SK-N-SH treated with all-trans-retinoic acid at 6 μM for 48 hours (cell line): Measurements from ENCODE around the gene PAM16.

ENCODE experiments used
- ATAC-seq: fragments of 200-7000 bp; cut with Tn5 transposase; 3 replicates; pipeline ENCODE4 v1.9.1; 2020; ENCODE audit warnings: mild to moderate bottlenecking, moderate library complexity
- ARNTL ChIP-seq: fragments of 450-650 bp; formaldehyde crosslinking; IDR thresholded peaks from 2 replicates; pipeline ENCODE4 v1.5.0; 2020; ENCODE audit warnings: low read depth, mild to moderate bottlenecking, moderate library complexity, borderline replicate concordance
- BACH2 ChIP-seq: fragments of 250-450 bp; sonication (Bioruptor Pico); IDR thresholded peaks from 2 replicates; pipeline ENCODE4 v1.9.0; 2021; ENCODE audit warnings: mild to moderate bottlenecking, borderline replicate concordance
- CSDC2 ChIP-seq: fragments of 250-450 bp; sonication (Bioruptor Pico); IDR thresholded peaks from 2 replicates; pipeline ENCODE4 v1.5.0; 2020; ENCODE audit warnings: mild to moderate bottlenecking, moderate library complexity
- GLIS3 ChIP-seq: fragments of 250-450 bp; sonication (Bioruptor Pico); IDR thresholded peaks from 2 replicates; pipeline ENCODE4 v1.5.0; 2020; ENCODE audit warnings: mild to moderate bottlenecking, moderate library complexity
- ISL1 ChIP-seq: fragments of 250-450 bp; sonication (Bioruptor Pico); IDR thresholded peaks from 2 replicates; pipeline ENCODE4 v2.1.2; 2022; ENCODE audit warnings: mild to moderate bottlenecking, moderate library complexity
- OSR1 ChIP-seq: fragments of 250-450 bp; sonication (Bioruptor Pico); IDR thresholded peaks from 2 replicates; pipeline ENCODE4 v1.8.0; 2022; ENCODE audit warnings: moderate library complexity, mild to moderate bottlenecking, inconsistent platforms
- PPARA ChIP-seq: fragments of 250-450 bp; sonication (Bioruptor Pico); IDR thresholded peaks from 2 replicates; pipeline ENCODE4 v1.5.0; 2020; ENCODE audit warnings: mild to moderate bottlenecking, borderline replicate concordance
- RARB ChIP-seq: fragments of 250-450 bp; sonication (Bioruptor Pico); IDR thresholded peaks from 2 replicates; pipeline ENCODE4 v1.8.0; 2021; ENCODE audit warnings: mild to moderate bottlenecking, moderate library complexity
- SNAI2 ChIP-seq: fragments of 250-450 bp; sonication (Bioruptor Pico); IDR thresholded peaks from 2 replicates; pipeline ENCODE4 v1.5.0; 2020; ENCODE audit warnings: mild to moderate bottlenecking, moderate library complexity
- TCF4 ChIP-seq: fragments of 250-450 bp; sonication (Bioruptor Pico); IDR thresholded peaks from 2 replicates; pipeline ENCODE4 v1.8.0; 2021; ENCODE audit warnings: mild to moderate bottlenecking, moderate library complexity, borderline replicate concordance
- TOX ChIP-seq: fragments of 250-450 bp; sonication (Bioruptor Pico); IDR thresholded peaks from 2 replicates; pipeline ENCODE4 v1.8.0; 2021; ENCODE audit warnings: mild to moderate bottlenecking, moderate library complexity, borderline replicate concordance
- ZC3H10 ChIP-seq: fragments of 250-450 bp; sonication (Bioruptor Pico); IDR thresholded peaks from 2 replicates; pipeline ENCODE4 v1.5.1; 2021; ENCODE audit warnings: mild to moderate bottlenecking, moderate library complexity
- ZFP3 ChIP-seq: fragments of 250-450 bp; sonication (Bioruptor Pico); IDR thresholded peaks from 2 replicates; pipeline ENCODE4 v1.5.0; 2020; ENCODE audit warnings: mild to moderate bottlenecking, moderate library complexity
- ZFP30 ChIP-seq: fragments of 450-650 bp; formaldehyde crosslinking; IDR thresholded peaks from 2 replicates; pipeline ENCODE4 v1.5.0; 2022; ENCODE audit warnings: mild to moderate bottlenecking, moderate library complexity
- ZNF565 ChIP-seq: fragments of 450-650 bp; formaldehyde crosslinking; conservative IDR thresholded peaks from 2 replicates; pipeline ENCODE4 v1.5.0; 2020; ENCODE audit warnings: low read depth, mild to moderate bottlenecking, moderate library complexity
- ZNF70 ChIP-seq: fragments of 450-650 bp; formaldehyde crosslinking; IDR thresholded peaks from 2 replicates; pipeline ENCODE4 v1.5.0; 2020; ENCODE audit warnings: mild to moderate bottlenecking, moderate library complexity
- TF ChIP-seq, protein P1 (sequence below): fragments of 250-450 bp; sonication (Bioruptor Pico); IDR thresholded peaks from 2 replicates; pipeline ENCODE4 v1.8.0; 2021; ENCODE audit warnings: low read depth, mild to moderate bottlenecking, moderate library complexity, borderline replicate concordance
- TF ChIP-seq, protein P2 (sequence below): fragments of 250-450 bp; sonication (Bioruptor Pico); IDR thresholded peaks from 2 replicates; pipeline ENCODE4 v1.8.0; 2020; ENCODE audit warnings: mild to moderate bottlenecking, moderate library complexity, borderline replicate concordance
- TF ChIP-seq, protein P3 (sequence below): fragments of 250-450 bp; sonication (Bioruptor Pico); IDR thresholded peaks from 2 replicates; pipeline ENCODE4 v1.5.0; 2020; ENCODE audit warnings: mild to moderate bottlenecking, moderate library complexity
- TF ChIP-seq, protein P4 (sequence below): fragments of 250-450 bp; sonication (Bioruptor Pico); IDR thresholded peaks from 2 replicates; pipeline ENCODE4 v1.5.1; 2021; ENCODE audit warnings: mild to moderate bottlenecking, moderate library complexity

PAM16 gene

DNA sequence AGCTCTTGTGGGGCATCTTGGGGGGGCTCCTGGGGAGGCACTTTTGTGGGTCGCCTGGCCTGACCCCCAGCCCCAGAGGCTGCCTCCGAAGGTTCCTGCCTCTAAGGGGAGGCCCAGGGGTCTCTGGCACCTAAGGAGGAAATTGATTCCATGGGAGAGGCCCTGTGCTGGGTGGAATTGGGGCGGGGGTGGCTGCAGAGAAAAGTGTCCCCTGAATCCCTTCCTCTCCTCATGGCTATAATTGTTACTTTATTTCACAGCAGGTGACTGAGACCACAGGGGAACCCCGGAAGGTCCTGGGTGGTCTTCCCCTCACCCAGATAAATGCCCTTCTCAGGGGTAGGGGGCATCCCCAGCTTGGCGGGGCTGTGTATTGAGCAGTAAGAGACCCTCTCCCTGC is 32.2 kb downstream of the PAM16 start:
- ATAC-seq, result no peak

DNA sequence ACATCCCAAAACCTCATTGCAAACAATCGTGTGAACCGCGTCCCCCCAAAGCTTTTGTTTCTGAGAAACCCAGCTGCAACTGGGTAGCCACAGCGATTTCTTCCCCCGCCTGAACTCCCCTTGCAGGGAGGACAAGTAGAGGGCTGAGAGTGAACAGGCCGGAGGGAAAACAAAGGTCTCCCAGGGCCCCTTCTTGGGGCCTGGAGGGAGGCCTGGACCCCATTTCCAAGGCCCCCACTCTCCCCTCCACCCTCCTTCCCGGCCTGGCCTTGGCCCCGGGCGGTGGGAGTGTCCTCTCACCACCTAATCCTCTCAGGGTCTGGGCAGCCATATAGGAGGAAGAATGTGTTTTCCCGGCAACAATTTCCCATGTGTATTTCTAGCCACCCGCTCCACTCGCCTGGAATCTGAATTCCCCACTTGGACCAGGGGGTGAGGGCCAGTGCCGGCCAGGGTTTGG is 32.6 kb downstream of the PAM16 start:
- ATAC-seq, result no peak

More for the DNA sequence above, 32.2 kb downstream of the PAM16 start:
- TF ChIP-seq, protein P1, sequence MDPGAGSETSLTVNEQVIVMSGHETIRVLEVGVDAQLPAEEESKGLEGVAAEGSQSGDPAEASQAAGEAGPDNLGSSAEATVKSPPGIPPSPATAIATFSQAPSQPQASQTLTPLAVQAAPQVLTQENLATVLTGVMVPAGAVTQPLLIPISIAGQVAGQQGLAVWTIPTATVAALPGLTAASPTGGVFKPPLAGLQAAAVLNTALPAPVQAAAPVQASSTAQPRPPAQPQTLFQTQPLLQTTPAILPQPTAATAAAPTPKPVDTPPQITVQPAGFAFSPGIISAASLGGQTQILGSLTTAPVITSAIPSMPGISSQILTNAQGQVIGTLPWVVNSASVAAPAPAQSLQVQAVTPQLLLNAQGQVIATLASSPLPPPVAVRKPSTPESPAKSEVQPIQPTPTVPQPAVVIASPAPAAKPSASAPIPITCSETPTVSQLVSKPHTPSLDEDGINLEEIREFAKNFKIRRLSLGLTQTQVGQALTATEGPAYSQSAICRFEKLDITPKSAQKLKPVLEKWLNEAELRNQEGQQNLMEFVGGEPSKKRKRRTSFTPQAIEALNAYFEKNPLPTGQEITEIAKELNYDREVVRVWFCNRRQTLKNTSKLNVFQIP (CRISPR knock-in tag), result no peak
- TF ChIP-seq PPARA (CRISPR knock-in tag) (no peak), GLIS3 (CRISPR knock-in tag) (no peak), ZNF565 (CRISPR knock-in tag) (no peak), ZNF70 (CRISPR knock-in tag) (no peak), ISL1 (CRISPR knock-in tag) (no peak), ARNTL (CRISPR knock-in tag) (no peak), CSDC2 (CRISPR knock-in tag) (no peak)
- TF ChIP-seq, protein P2, sequence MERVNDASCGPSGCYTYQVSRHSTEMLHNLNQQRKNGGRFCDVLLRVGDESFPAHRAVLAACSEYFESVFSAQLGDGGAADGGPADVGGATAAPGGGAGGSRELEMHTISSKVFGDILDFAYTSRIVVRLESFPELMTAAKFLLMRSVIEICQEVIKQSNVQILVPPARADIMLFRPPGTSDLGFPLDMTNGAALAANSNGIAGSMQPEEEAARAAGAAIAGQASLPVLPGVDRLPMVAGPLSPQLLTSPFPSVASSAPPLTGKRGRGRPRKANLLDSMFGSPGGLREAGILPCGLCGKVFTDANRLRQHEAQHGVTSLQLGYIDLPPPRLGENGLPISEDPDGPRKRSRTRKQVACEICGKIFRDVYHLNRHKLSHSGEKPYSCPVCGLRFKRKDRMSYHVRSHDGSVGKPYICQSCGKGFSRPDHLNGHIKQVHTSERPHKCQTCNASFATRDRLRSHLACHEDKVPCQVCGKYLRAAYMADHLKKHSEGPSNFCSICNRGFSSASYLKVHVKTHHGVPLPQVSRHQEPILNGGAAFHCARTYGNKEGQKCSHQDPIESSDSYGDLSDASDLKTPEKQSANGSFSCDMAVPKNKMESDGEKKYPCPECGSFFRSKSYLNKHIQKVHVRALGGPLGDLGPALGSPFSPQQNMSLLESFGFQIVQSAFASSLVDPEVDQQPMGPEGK (CRISPR knock-in tag), result no peak

DNA sequence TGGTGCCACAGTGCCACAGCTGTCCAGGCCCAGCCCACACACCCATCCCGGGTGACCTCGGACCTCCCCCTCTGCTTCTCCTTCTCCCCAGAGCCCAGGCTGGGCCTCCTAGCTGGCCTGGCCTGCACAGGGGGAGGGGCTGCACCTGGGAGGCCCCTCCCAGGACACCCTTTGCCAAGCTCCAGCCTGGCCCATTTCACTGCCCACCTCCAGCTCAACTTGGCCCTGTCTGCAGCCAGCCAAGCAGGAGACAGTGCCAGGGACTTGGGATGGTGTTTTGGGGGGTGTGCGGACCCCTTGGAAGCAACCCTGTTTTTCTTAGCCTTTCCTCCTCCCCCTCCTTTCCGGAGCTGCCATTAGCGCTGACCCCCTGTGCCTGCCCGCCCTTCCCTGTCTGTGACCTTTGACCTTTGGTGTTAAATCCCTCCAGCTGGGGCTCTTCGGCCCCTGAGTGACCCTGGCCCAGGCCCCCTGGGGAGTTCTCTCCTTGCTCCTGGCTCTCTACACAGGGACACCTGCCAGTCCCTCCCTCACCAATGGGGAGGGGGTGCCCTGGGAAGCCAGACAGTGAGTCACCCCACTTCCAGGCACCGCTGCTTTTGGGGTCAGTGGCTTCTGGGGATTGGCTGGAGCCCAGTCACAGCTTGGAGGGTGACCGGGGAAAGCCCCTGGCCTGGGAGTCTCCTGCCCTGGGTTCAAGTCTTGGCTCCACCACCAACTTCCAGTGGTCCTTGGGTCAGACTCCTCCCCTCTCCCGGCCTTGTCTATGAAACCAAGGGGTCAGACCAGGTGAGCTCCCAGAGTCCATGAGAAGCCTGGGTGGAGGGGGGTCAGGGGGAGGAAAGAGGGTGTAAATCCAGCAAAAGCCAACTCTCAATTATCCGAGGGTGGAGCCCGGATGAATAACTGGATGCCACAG is 33.3 kb downstream of the PAM16 start:
- peak; percentile 1 for ATAC-seq
- TF ChIP-seq ARNTL (CRISPR knock-in tag) (no peak), ZNF70 (CRISPR knock-in tag) (no peak), TOX (CRISPR knock-in tag) (no peak), ZC3H10 (CRISPR knock-in tag) (no peak), ZNF565 (CRISPR knock-in tag) (no peak), PPARA (CRISPR knock-in tag) (no peak), ZFP3 (CRISPR knock-in tag) (no peak), SNAI2 (CRISPR knock-in tag) (no peak), GLIS3 (CRISPR knock-in tag) (no peak), TCF4 (CRISPR knock-in tag) (no peak), ZFP30 (CRISPR knock-in tag) (no peak), RARB (CRISPR knock-in tag) (no peak)
- TF ChIP-seq, protein P3, sequence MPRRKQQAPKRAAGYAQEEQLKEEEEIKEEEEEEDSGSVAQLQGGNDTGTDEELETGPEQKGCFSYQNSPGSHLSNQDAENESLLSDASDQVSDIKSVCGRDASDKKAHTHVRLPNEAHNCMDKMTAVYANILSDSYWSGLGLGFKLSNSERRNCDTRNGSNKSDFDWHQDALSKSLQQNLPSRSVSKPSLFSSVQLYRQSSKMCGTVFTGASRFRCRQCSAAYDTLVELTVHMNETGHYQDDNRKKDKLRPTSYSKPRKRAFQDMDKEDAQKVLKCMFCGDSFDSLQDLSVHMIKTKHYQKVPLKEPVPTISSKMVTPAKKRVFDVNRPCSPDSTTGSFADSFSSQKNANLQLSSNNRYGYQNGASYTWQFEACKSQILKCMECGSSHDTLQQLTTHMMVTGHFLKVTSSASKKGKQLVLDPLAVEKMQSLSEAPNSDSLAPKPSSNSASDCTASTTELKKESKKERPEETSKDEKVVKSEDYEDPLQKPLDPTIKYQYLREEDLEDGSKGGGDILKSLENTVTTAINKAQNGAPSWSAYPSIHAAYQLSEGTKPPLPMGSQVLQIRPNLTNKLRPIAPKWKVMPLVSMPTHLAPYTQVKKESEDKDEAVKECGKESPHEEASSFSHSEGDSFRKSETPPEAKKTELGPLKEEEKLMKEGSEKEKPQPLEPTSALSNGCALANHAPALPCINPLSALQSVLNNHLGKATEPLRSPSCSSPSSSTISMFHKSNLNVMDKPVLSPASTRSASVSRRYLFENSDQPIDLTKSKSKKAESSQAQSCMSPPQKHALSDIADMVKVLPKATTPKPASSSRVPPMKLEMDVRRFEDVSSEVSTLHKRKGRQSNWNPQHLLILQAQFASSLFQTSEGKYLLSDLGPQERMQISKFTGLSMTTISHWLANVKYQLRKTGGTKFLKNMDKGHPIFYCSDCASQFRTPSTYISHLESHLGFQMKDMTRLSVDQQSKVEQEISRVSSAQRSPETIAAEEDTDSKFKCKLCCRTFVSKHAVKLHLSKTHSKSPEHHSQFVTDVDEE (CRISPR knock-in tag), result no peak
- TF ChIP-seq, protein P4, sequence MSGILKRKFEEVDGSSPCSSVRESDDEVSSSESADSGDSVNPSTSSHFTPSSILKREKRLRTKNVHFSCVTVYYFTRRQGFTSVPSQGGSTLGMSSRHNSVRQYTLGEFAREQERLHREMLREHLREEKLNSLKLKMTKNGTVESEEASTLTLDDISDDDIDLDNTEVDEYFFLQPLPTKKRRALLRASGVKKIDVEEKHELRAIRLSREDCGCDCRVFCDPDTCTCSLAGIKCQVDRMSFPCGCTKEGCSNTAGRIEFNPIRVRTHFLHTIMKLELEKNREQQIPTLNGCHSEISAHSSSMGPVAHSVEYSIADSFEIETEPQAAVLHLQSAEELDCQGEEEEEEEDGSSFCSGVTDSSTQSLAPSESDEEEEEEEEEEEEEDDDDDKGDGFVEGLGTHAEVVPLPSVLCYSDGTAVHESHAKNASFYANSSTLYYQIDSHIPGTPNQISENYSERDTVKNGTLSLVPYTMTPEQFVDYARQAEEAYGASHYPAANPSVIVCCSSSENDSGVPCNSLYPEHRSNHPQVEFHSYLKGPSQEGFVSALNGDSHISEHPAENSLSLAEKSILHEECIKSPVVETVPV (CRISPR knock-in tag), result no peak
- TF ChIP-seq, all 23 proteins: peak for 0

More for the DNA sequence above, 32.6 kb downstream of the PAM16 start:
- TF ChIP-seq OSR1 (CRISPR knock-in tag) (no peak), ZNF565 (CRISPR knock-in tag) (no peak), RARB (CRISPR knock-in tag) (no peak), ZNF70 (CRISPR knock-in tag) (no peak), GLIS3 (CRISPR knock-in tag) (no peak), ISL1 (CRISPR knock-in tag) (no peak), PPARA (CRISPR knock-in tag) (no peak), ZC3H10 (CRISPR knock-in tag) (no peak), ARNTL (CRISPR knock-in tag) (no peak), BACH2 (CRISPR knock-in tag) (no peak), TCF4 (CRISPR knock-in tag) (no peak)
- TF ChIP-seq, protein P4 (CRISPR knock-in tag), result no peak
- TF ChIP-seq, protein P1 (CRISPR knock-in tag), result no peak
- TF ChIP-seq, all 23 proteins: peak for 0
